ENCODE results near the gene KLF15. TPM values are rescaled to one million over a fixed set of nuclear protein-coding genes. Genes with fewer than 3 reads are reported as not detected.

The KLF15 gene
- total and polyA plus RNA-seq, 2 of the 4 experiments (the other 2 are of a cell fraction): 0.18 to 0.24 TPM

- CTCF ChIA-PET: no interaction called here
- H4K91ac ChIP-seq (ENCODE audit: insufficient read depth, low read depth, low read length): no peak overlapping the region
- no peak overlapping the region for H2BK15ac ChIP-seq (ENCODE audit: low read depth, low read length)
- H2AFZ ChIP-seq (replicated peaks; ENCODE audit: low read length, poor library complexity): no peak overlapping the region
- peaks cover 21% of the 10 kb centered on the region for H3K27me3 ChIP-seq (ENCODE audit: control insufficient read depth, insufficient read depth, low read length)
- no peak overlapping the region for H3K56ac ChIP-seq (ENCODE audit: extremely low read depth, insufficient read depth, low read length)
- in situ Hi-C loops (cut with MboI; ENCODE audit: low sequenced_read_pairs) (no loop called here), intact Hi-C loops (cut with micrococcal nuclease) (no loop called here), dilution Hi-C loops (cut with HindIII; ENCODE audit: low sequenced_read_pairs, unreplicated experiment) (no loop called here)
- no peak overlapping the region for H2BK5ac ChIP-seq (ENCODE audit: low read depth, low read length, poor library complexity, severe bottlenecking)
- H3K79me1 ChIP-seq (ENCODE audit: low read depth in 1 of 2, low read length in 2 of 2): no peaks in the 10 kb centered on the region
- DNase-seq: no peak
- no peaks in the 10 kb centered on the region for H3K36me3 ChIP-seq (ENCODE audit: control insufficient read depth, insufficient read depth, low read length)
- H3K23ac ChIP-seq (ENCODE audit: low read depth, low read length): no peak overlapping the region
- no peak overlapping the region for H4K8ac ChIP-seq (ENCODE audit: low read depth in 2 of 2, low read length in 2 of 2)
- H2AK5ac ChIP-seq (ENCODE audit: low read depth, low read length): no peak overlapping the region
- no TSS peak for BruUV-seq (replicated peaks)
- ATAC-seq (ENCODE audit: low read depth): no peak; the same call in 1 of the 2 replicates
- H3K27ac ChIP-seq (ENCODE audit: insufficient read depth, low read length): no peak overlapping the region
- TF ChIP-seq BHLHE40 (IDR thresholded peaks at IDR 0.05; ENCODE audit: low read depth, low read length): no peak
- TF ChIP-seq CEBPB (IDR thresholded peaks at IDR 0.05; ENCODE audit: low read depth, low read length): no peak
- H4K20me1 ChIP-seq (ENCODE audit: insufficient read depth, low read length): no peaks in the 10 kb centered on the region
- no peak overlapping the region for H3K4me2 ChIP-seq (ENCODE audit: low read depth, low read length)
- no peak overlapping the region for H3K4me3 ChIP-seq (ENCODE audit: insufficient read depth, low read depth, low read length)
- H3K9ac ChIP-seq (ENCODE audit: low read depth, low read length): no peak overlapping the region
- no peaks in the 10 kb centered on the region for H3K4me1 ChIP-seq (ENCODE audit: control insufficient read depth, insufficient read depth, low read length)
- H3K18ac ChIP-seq (ENCODE audit: low read depth, low read length): no peak overlapping the region
- no peaks in the 10 kb centered on the region for H3K9me1 ChIP-seq (ENCODE audit: insufficient read depth, low read length)
- 40% methylated on average over 1 of the region's 4 CpGs; no CpG with 5 or more reads in 1 of the 2 experiments for WGBS, 2 experiments (ENCODE audit: extremely low coverage in 2 of 2, insufficient read length in 1 of 2)
- H3K9me3 ChIP-seq (ENCODE audit: control insufficient read depth, insufficient read depth, low read length): no peaks in the 10 kb centered on the region
- no peak overlapping the region for H2AK9ac ChIP-seq (replicated peaks; ENCODE audit: low read depth, low read length, poor library complexity)
- H4K5ac ChIP-seq (ENCODE audit: low read depth, low read length): no peak overlapping the region
- no peak overlapping the region for H2BK120ac ChIP-seq (ENCODE audit: low read depth, low read length)
- POLR2A ChIA-PET (ENCODE audit: unreplicated experiment): no interaction called here
- no peak overlapping the region for H2BK20ac ChIP-seq (ENCODE audit: low read depth, low read length)
- H3K4ac ChIP-seq (ENCODE audit: low read depth, low read length): no peak overlapping the region
- no peak overlapping the region for H3K14ac ChIP-seq (replicated peaks; ENCODE audit: low read depth, low read length)
Observed at GRCh38 chr3:126340081-126340511, 17.1 kb downstream of the KLF15 start.
